GM12878 (cell line): Measurements from ENCODE around the gene EMID1. TPM values are rescaled to one million over a fixed set of nuclear protein-coding genes. Genes with fewer than 3 reads are reported as not detected.

Experiments used
- ATAC-seq: fragments of 200-7000 bp; cut with Tn5 transposase; 3 replicates; pipeline ENCODE4 v1.9.1; 2020; ENCODE audit warnings: mild to moderate bottlenecking, moderate library complexity
- BruUV-seq: library from RNA; stranded (reverse); fragments of 400-500 nt; replicated peaks from 2 replicates; lab custom pipeline; 2021; lab: Mats Ljungman, UMichigan
- CTCF ChIA-PET: fragments of 300-600 bp; sonication (Branson Sonifier 250); formaldehyde crosslinking; extraction: SDS; loops from one replicate; lab custom pipeline; 2021; ENCODE audit warnings: inconsistent platforms; lab: Yijun Ruan, JAX
- POLR2A ChIA-PET: fragments of 350-600 bp; formaldehyde crosslinking; extraction: SDS; loops from one replicate; lab custom pipeline; 2021; ENCODE audit warnings: inconsistent platforms; lab: Charles Lee
- RAD21 ChIA-PET: fragments of 300-600 bp; sonication (Branson Sonifier 250); formaldehyde crosslinking; loops from one replicate; lab custom pipeline; 2023; ENCODE audit warnings: antibody characterized with exemption; ENCODE audit not compliant: unreplicated experiment; lab: Charles Lee
- SMC1A ChIA-PET: fragments of 300-600 bp; sonication (Branson Sonifier 250); formaldehyde crosslinking; loops from one replicate; lab custom pipeline; 2023; ENCODE audit not compliant: unreplicated experiment, uncharacterized antibody; lab: Charles Lee
- DNase-seq: peaks from one replicate; pipeline ENCODE4 v3.0.0-alpha.2; 2011; ENCODE audit warnings: low read depth, low spot score
- FAIRE-seq: peaks from 3 replicates; lab custom pipeline; 2011; peaks lifted over from hg19 to GRCh38; lab: Jason Lieb, UNC
- H2AFZ ChIP-seq: 2 replicates; pipeline ENCODE4 v1.6.0; 2011; ENCODE audit warnings: low read depth, low read length, control low read depth; ENCODE audit not compliant: control insufficient read depth
- H3K27ac ChIP-seq: 2 replicates; pipeline ENCODE4 v1.5.1; 2011; ENCODE audit warnings: control low read depth; ENCODE audit not compliant: control insufficient read depth, insufficient read depth
- H3K27me3 ChIP-seq, 2 experiments: replicated peaks in 1 of 2; 2 replicates each; pipeline versions ENCODE4 v1.6.0 to v1.6.1; 2011; ENCODE audit warnings: low read length in 1 of 2; ENCODE audit not compliant: control insufficient read depth in 2 of 2, insufficient read depth in 2 of 2
- H3K36me3 ChIP-seq, 2 experiments: 2 replicates each; pipeline ENCODE4 v1.5.1; 2011; ENCODE audit warnings: low read length in 1 of 2; ENCODE audit not compliant: control insufficient read depth in 2 of 2, insufficient read depth in 2 of 2
- H3K4me1 ChIP-seq: 2 replicates; pipeline ENCODE4 v1.6.1; 2011; ENCODE audit warnings: mild to moderate bottlenecking, low read length, moderate library complexity, mixed read lengths; ENCODE audit not compliant: control insufficient read depth, insufficient read depth
- H3K4me2 ChIP-seq: 2 replicates; pipeline ENCODE4 v1.6.0; 2011; ENCODE audit warnings: control low read depth; ENCODE audit not compliant: control insufficient read depth, insufficient read depth
- H3K4me3 ChIP-seq: fragments of 200-600 bp; sonication (generic); 2 replicates; pipeline ENCODE4 v1.5.1; 2016
- H3K79me2 ChIP-seq: 2 replicates; pipeline ENCODE4 v1.6.0; 2011; ENCODE audit warnings: low read length; ENCODE audit not compliant: control insufficient read depth, insufficient read depth
- H3K9ac ChIP-seq: 2 replicates; pipeline ENCODE4 v1.8.0; 2011; ENCODE audit warnings: low read length, control low read depth, mixed read lengths; ENCODE audit not compliant: control insufficient read depth, insufficient read depth
- H3K9me3 ChIP-seq: replicated peaks from 3 replicates; pipeline ENCODE4 v1.5.1; 2011; ENCODE audit warnings: mild to moderate bottlenecking, low read length; ENCODE audit not compliant: control insufficient read depth, insufficient read depth
- H4K20me1 ChIP-seq: 2 replicates; pipeline ENCODE4 v1.6.0; 2011; ENCODE audit not compliant: control insufficient read depth, insufficient read depth
- ATF7 ChIP-seq: fragments of 450-650 bp; IDR thresholded peaks from 2 replicates; pipeline ENCODE4 v1.6.1; 2016; ENCODE audit warnings: low read depth, mild to moderate bottlenecking
- BMI1 ChIP-seq: fragments of 450-650 bp; IDR thresholded peaks from 2 replicates; pipeline ENCODE4 v1.6.1; 2016; ENCODE audit warnings: mild to moderate bottlenecking, moderate library complexity, borderline replicate concordance
- POLR2AphosphoS2 ChIP-seq: IDR thresholded peaks from 2 replicates; pipeline ENCODE4 v1.6.1; 2011; ENCODE audit warnings: low read depth, mild to moderate bottlenecking, low read length, improper control_type of control experiment, moderate library complexity
- POLR2AphosphoS5 ChIP-seq: IDR thresholded peaks from 2 replicates; pipeline ENCODE4 v1.6.1; 2011; ENCODE audit warnings: mild to moderate bottlenecking, low read length, inconsistent platforms
- ZZZ3 ChIP-seq: IDR thresholded peaks from 2 replicates; pipeline ENCODE4 v1.6.1; 2011; ENCODE audit warnings: low read depth; ENCODE audit not compliant: control insufficient read depth, insufficient read length
- WGBS: methylation state at CpG from one replicate; pipeline ENCODE4 v1.1.6; 2016; ENCODE audit warnings: low lambda C conversion rate; ENCODE audit not compliant: insufficient replicate concordance, insufficient coverage; ENCODE audit errors: missing lambda C conversion rate; 5-methylcytosine and 5-hydroxymethylcytosine counted together
- in situ Hi-C: fragments of 300-500 bp; cut with MboI; formaldehyde crosslinking; loops from 9 replicates; pipeline ENCODE4 v1.14.3; 2018; ENCODE audit warnings: mixed read lengths
- intact Hi-C: fragments of 100-400 bp; cut with micrococcal nuclease; formaldehyde crosslinking; loops from one replicate; pipeline ENCODE4 v1.14.2; 2022; ENCODE audit not compliant: unreplicated experiment
- polyA plus RNA-seq, 11 experiments: library from polyadenylated mRNA; depleted of rRNA in 4 of 11; unstranded in 6 of 11; stranded (reverse) in 5 of 11; fragments of >200 nt; fragmentation: Nextera tagmentation in 4 of 11; fragmentation: Illumina TruSeq in 1 of 11; extraction: Ambion mirVana in 4 of 11; extraction: Trizol in 1 of 11; gene quantifications; 1 replicate in 1 of 11; 2 replicates in 10 of 11; pipeline versions ENCODE4 v1.2.1 to v1.2.3, GENCODE V29; 2011 to 2016; ENCODE audit warnings: inconsistent platforms in 2 of 11, missing spikeins in 2 of 11, low read depth in 1 of 11
- total RNA-seq, 4 experiments: library from RNA; depleted of rRNA in 3 of 4; stranded (reverse); fragments of >200 nt in 3 of 4; fragmentation: Illumina TruSeq in 1 of 4; extraction: Trizol in 1 of 4; gene quantifications; 2 replicates each; pipeline versions ENCODE4 v1.2.1 to v1.2.3, GENCODE V29; 2013 to 2021

Gene EMID1
- total and polyA plus RNA-seq, 10 of the 15 experiments (the other 5 are each of a cell fraction or from before 2014, with no cell fraction given), result 1.2 to 60.3 (median 12.0) TPM

DNA sequence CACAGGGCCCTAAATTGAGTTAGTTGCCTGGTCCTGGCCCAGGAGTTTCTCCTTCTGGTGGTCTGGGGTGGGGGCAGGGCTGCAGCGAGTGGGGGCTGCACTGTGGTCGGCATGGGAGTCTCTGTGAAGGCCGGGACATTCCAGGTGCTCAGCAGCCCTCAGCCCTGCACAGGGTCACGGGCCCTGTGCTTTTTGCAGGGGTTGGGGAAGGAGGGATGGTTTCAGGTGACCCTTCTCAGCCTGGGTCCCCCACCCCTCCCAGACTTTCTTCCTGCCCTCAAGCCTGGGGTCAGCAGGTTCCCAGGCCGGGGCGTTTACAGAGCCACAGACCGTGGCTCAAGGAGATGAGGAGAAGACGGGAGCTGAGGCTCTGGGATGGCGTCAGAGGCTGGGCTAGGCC lies 7.8 kb downstream of the EMID1 start:
- Histone ChIP-seq H3K27ac (no peak overlapping the region), H2AFZ (no peak overlapping the region), H3K9me3 (no peaks in the 10 kb centered on the region), H3K36me3 (peaks cover 0 to 9% of the 10 kb centered on the region in 2 experiments; a peak in 2 of 4 replicates), H3K4me3 (no peak overlapping the region), H3K79me2 (peaks cover 15% of the 10 kb centered on the region), H3K4me2 (no peak overlapping the region), H4K20me1 (no peaks in the 10 kb centered on the region), H3K27me3 (no peaks in the 10 kb centered on the region), H3K9ac (no peak overlapping the region), H3K4me1 (peaks cover 21% of the 10 kb centered on the region)
- FAIRE-seq (no peak), DNase-seq (no peak), ATAC-seq (no peak)
- in situ Hi-C loops (no loop called here), intact Hi-C loops (no loop called here)
- WGBS, result 65% methylated on average over 9 of the region's 9 CpGs
- no TSS peak for BruUV-seq
- SMC1A ChIA-PET, result no interaction called here
- TF ChIP-seq ATF7 (no peak), BMI1 (no peak), POLR2AphosphoS5 (no peak)
- POLR2A ChIA-PET, result no interaction called here
- RAD21 ChIA-PET, result no interaction called here
- CTCF ChIA-PET, result interaction anchor here (0.8 to 1.3 kb wide), 3 partner anchors 9 to 32 kb away, joined by 3 to 4 read pairs (median 3); no protein-coding TSS in a partner anchor

GRCh38 chr22:29214232-29214631 lies 8.5 kb downstream of the EMID1 start:
- H3K79me2 ChIP-seq, result peaks cover 10% of the 10 kb centered on the region
- no peak overlapping the region for H2AFZ ChIP-seq
- DNase-seq (no peak), ATAC-seq (no peak), FAIRE-seq (no peak)
- H3K27ac ChIP-seq, result no peak overlapping the region
- H3K4me1 ChIP-seq, result peaks cover 20% of the 10 kb centered on the region
- WGBS, result 70% methylated on average over 6 of the region's 6 CpGs
- H3K4me3 ChIP-seq, result no peak overlapping the region
- CTCF ChIA-PET, result no interaction called here
- H4K20me1 ChIP-seq, result no peaks in the 10 kb centered on the region
- peaks cover 0 to 9% of the 10 kb centered on the region in 2 experiments; a peak in 2 of 4 replicates for H3K36me3 ChIP-seq
- no peaks in the 10 kb centered on the region for H3K9me3 ChIP-seq
- SMC1A ChIA-PET, result no interaction called here
- no peak overlapping the region for H3K4me2 ChIP-seq
- POLR2A ChIA-PET, result interaction anchor here (0.5 kb wide), 1 partner anchor 49 kb away, joined by 7 read pairs; no protein-coding TSS in a partner anchor
- BruUV-seq, result no TSS peak
- intact Hi-C loops (no loop called here), in situ Hi-C loops (no loop called here)
- no peak overlapping the region for H3K9ac ChIP-seq
- RAD21 ChIA-PET, result no interaction called here
- TF ChIP-seq POLR2AphosphoS2 (0 out of 2 replicates have a peak, but pooled peaks have one; percentile 28), ZZZ3 (no peak)
- no peaks in the 10 kb centered on the region for H3K27me3 ChIP-seq
